Type B pancreatic cell (in vitro differentiated cells): ENCODE measurements around the gene PKNOX2. TPM values are rescaled to one million over a fixed set of nuclear protein-coding genes. Genes with fewer than 3 reads are reported as not detected.

Experiments
- DNase-seq: peaks from one replicate; pipeline ENCODE4 v3.0.0; 2021; ENCODE audit warnings: mixed read lengths; ENCODE audit not compliant: unreplicated experiment; ENCODE audit errors: extremely low spot score
- H3K27ac Mint-ChIP-seq: 2 replicates; pipeline ENCODE4 v1.8.0; 2021; ENCODE audit warnings: mild to moderate bottlenecking, mixed read lengths
- H3K27me3 Mint-ChIP-seq: 2 replicates; pipeline ENCODE4 v1.8.0; 2021; ENCODE audit warnings: mixed read lengths
- H3K36me3 Mint-ChIP-seq: 2 replicates; pipeline ENCODE4 v1.8.0; 2021; ENCODE audit warnings: mixed read lengths
- H3K4me1 Mint-ChIP-seq: one replicate; pipeline ENCODE4 v1.8.0; 2021; ENCODE audit warnings: mixed read lengths; ENCODE audit not compliant: unreplicated experiment
- H3K4me3 Mint-ChIP-seq: 2 replicates; pipeline ENCODE4 v1.8.0; 2021; ENCODE audit warnings: mild to moderate bottlenecking, mixed read lengths
- H3K9me3 Mint-ChIP-seq: 2 replicates; pipeline ENCODE4 v1.8.0; 2021; ENCODE audit warnings: mixed read lengths
- CTCF ChIP-seq: fragments of 200-600 bp; sonication (generic); conservative IDR thresholded peaks from 2 replicates; pipeline ENCODE4 v1.5.0; 2021; ENCODE audit warnings: antibody characterized with exemption, mild to moderate bottlenecking
- total RNA-seq: library from RNA; stranded (reverse); gene quantifications from 2 replicates; pipeline ENCODE4 v1.2.1, GENCODE V29; 2021; ENCODE audit warnings: low replicate concordance

The PKNOX2 gene
- total RNA-seq, 1 donor from 2014 or later: 15.3 TPM

DNA sequence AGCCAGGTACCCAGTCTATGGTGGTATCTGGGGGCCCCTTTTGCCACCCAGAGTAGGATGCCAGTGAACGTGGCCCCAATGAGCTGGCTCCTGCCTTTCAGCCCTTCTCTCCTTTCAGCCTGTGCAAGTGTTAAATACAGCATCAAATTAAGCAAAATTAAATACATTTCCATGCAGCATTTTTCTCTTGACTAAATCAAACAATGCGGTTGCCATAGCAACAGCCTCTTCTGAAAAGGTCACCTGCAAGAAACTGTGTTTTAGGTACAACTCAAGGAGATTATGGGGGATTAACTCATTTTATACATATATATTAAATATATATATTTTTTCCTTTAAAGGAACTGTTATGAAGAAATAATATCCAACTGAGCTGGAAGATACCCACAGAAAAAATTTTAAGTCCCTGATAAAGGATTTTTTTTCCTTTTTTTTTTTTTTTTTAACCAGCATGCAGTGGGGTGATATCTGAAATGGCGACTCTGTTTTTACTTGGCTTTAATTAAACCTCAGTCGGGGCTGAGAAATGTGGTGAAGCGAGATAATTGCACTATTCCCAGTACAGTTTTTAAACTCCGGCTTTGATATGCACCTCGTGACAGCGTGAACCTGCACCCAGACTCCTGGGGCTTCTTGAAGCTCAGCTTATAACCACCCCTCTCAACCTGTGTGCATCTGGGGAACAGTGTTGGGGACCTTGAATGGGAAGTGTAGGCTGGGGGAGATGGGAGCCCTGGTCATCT lies 115.3 kb downstream of the PKNOX2 start:
- TF ChIP-seq CTCF: no peak
- peaks cover 10% of the 10 kb centered on the region for H3K27me3 Mint-ChIP-seq
- H3K36me3 Mint-ChIP-seq: no peaks in the 10 kb centered on the region
- H3K4me3 Mint-ChIP-seq: no peak overlapping the region
- no peak for DNase-seq
- H3K9me3 Mint-ChIP-seq: no peaks in the 10 kb centered on the region
- no peak overlapping the region for H3K27ac Mint-ChIP-seq
- H3K4me1 Mint-ChIP-seq: peaks cover 17% of the 10 kb centered on the region

GRCh38 chr11:125280646-125281045 lies 116.1 kb downstream of the PKNOX2 start:
- Mint-ChIP-seq H3K27ac (no peak overlapping the region), H3K4me3 (no peak overlapping the region), H3K27me3 (peaks cover 10% of the 10 kb centered on the region), H3K36me3 (no peaks in the 10 kb centered on the region), H3K9me3 (no peaks in the 10 kb centered on the region), H3K4me1 (peaks cover 17% of the 10 kb centered on the region)
- DNase-seq: no peak
- no peak for TF ChIP-seq CTCF

GRCh38 chr11:125281831-125282595 lies 117.5 kb downstream of the PKNOX2 start:
- Mint-ChIP-seq H3K27me3 (peaks cover 10% of the 10 kb centered on the region), H3K27ac (no peak overlapping the region), H3K4me1 (peaks cover 22% of the 10 kb centered on the region), H3K9me3 (no peaks in the 10 kb centered on the region), H3K4me3 (no peak overlapping the region), H3K36me3 (no peaks in the 10 kb centered on the region)
- DNase-seq: no peak
- TF ChIP-seq CTCF: no peak

GRCh38 chr11:125282596-125282914 lies 118.0 kb downstream of the PKNOX2 start:
- H3K27me3 Mint-ChIP-seq: peaks cover 10% of the 10 kb centered on the region
- no peak for DNase-seq
- H3K27ac Mint-ChIP-seq: no peak overlapping the region
- TF ChIP-seq CTCF: no peak
- peaks cover 24% of the 10 kb centered on the region for H3K4me1 Mint-ChIP-seq
- H3K36me3 Mint-ChIP-seq: no peaks in the 10 kb centered on the region
- H3K9me3 Mint-ChIP-seq: no peaks in the 10 kb centered on the region
- no peak overlapping the region for H3K4me3 Mint-ChIP-seq

DNA sequence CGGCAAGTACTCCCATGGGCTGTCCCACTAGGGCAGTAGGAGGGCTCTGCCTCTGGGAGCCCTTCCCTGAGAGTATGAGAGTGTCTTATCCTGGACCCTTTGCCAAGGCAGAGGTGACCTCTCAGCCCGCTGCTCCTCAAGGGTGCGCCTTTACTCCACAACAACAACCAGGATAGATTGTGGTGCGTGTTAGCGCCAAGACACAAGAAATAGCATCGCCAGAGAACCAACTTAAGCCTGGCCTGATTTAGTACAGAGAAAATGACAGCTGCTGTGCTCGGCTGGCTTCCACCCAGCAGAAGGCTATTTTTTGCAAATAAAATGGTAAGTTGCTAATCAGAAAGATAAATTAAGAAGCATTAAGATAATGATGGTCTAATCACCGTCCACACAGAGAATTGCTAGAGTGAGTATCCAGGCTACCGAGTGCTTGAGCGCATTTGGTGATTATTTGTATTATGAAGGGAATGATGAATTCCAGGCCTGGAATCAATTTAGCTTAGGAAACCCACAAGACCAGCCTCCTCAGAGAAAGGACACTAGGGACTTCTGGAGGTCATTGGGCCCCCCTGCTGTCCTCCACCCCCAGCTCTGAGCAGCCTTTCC lies 119.8 kb downstream of the PKNOX2 start:
- H3K4me1 Mint-ChIP-seq: peaks cover 40% of the 10 kb centered on the region
- H3K27ac Mint-ChIP-seq: no peak overlapping the region
- no peaks in the 10 kb centered on the region for H3K36me3 Mint-ChIP-seq
- H3K27me3 Mint-ChIP-seq: peaks cover 13% of the 10 kb centered on the region
- no peaks in the 10 kb centered on the region for H3K9me3 Mint-ChIP-seq
- no peak overlapping the region for H3K4me3 Mint-ChIP-seq
- TF ChIP-seq CTCF: no peak
- DNase-seq: no peak
